ENCODE measurements around the gene ZIC2. TPM values are rescaled to one million over a fixed set of nuclear protein-coding genes. Genes with fewer than 3 reads are reported as not detected.

Gene ZIC2
- total RNA-seq, 1 donor from 2014 or later, result not detected

- no peak for DNase-seq (ENCODE audit: low spot score)
Observed at GRCh38 chr13:99974296-99974938, 7.2 kb upstream of the ZIC2 start.

- DNase-seq (ENCODE audit: low spot score), result no peak
Observed at GRCh38 chr13:99974939-99975561, 6.5 kb upstream of the ZIC2 start.

GRCh38 chr13:99975626-99976025 is 6.0 kb upstream of the ZIC2 start:
- no peak for DNase-seq (ENCODE audit: low spot score)

GRCh38 chr13:99976575-99976974 is 5.0 kb upstream of the ZIC2 start:
- no peak for DNase-seq (ENCODE audit: low spot score)

GRCh38 chr13:99977334-99977911 is 4.2 kb upstream of the ZIC2 start:
- no peak for DNase-seq (ENCODE audit: low spot score)

GRCh38 chr13:99977912-99978798 is 3.4 kb upstream of the ZIC2 start:
- DNase-seq (ENCODE audit: low spot score), result no peak

- no peak for DNase-seq (ENCODE audit: low spot score)
Observed at GRCh38 chr13:99978799-99979452, 2.7 kb upstream of the ZIC2 start.

GRCh38 chr13:99979453-99980200 is 2.0 kb upstream of the ZIC2 start:
- DNase-seq (ENCODE audit: low spot score), result no peak

GRCh38 chr13:99980201-99980823 is 1.3 kb upstream of the ZIC2 start:
- peak; percentile 59 for DNase-seq (ENCODE audit: low spot score)

- DNase-seq (ENCODE audit: low spot score), result no peak
Observed at GRCh38 chr13:99980824-99981734, 505 bp upstream of the ZIC2 start.

GRCh38 chr13:99982036-99982730 is 599 bp downstream of the ZIC2 start:
- no peak for DNase-seq (ENCODE audit: low spot score)

GRCh38 chr13:99982731-99983498 is 1.3 kb downstream of the ZIC2 start:
- DNase-seq (ENCODE audit: low spot score), result no peak

- DNase-seq (ENCODE audit: low spot score), result no peak
Observed at GRCh38 chr13:99983499-99984401, 2.2 kb downstream of the ZIC2 start.

GRCh38 chr13:99984461-99985240 is 3.1 kb downstream of the ZIC2 start:
- no peak for DNase-seq (ENCODE audit: low spot score)

- no peak for DNase-seq (ENCODE audit: low spot score)
Observed at GRCh38 chr13:99985241-99985874, 3.8 kb downstream of the ZIC2 start.
